ENCODE results near the gene PCDH1. TPM values are rescaled to one million over a fixed set of nuclear protein-coding genes. Genes with fewer than 3 reads are reported as not detected.
A peak's percentile ranks its signal among the peaks of the same experiment; 100 is the strongest.

Gene PCDH1
- total RNA-seq, 1 donor from 2014 or later, result 66.6 TPM

DNA sequence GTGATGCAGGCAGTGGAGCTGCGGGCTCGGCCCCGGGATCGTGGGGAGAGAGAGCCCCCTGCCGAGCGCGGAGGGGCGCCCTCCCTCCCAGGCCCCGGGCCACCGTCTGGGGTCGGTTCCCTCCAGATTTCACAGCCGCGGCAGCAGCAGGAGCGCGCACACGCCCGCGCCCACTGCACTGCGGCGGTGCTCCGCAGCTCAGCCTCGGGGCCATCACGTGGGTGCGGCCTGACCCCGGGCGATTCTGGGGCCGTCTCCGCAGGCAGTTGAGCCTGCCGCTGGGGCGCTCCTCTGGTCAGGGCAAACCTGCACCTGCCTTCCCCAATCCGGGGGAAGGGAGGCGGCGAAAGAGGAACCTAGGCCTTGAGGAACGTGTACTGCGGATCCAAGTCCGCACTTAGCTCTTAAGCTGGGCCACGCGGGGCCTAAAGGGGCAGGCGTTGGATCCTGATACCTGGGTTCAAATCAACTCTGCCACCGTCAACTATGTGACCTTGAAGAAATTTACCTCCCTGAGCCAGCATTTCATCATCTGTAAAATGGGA, 36.1 kb upstream of the PCDH1 start:
- TF ChIP-seq, protein P1, sequence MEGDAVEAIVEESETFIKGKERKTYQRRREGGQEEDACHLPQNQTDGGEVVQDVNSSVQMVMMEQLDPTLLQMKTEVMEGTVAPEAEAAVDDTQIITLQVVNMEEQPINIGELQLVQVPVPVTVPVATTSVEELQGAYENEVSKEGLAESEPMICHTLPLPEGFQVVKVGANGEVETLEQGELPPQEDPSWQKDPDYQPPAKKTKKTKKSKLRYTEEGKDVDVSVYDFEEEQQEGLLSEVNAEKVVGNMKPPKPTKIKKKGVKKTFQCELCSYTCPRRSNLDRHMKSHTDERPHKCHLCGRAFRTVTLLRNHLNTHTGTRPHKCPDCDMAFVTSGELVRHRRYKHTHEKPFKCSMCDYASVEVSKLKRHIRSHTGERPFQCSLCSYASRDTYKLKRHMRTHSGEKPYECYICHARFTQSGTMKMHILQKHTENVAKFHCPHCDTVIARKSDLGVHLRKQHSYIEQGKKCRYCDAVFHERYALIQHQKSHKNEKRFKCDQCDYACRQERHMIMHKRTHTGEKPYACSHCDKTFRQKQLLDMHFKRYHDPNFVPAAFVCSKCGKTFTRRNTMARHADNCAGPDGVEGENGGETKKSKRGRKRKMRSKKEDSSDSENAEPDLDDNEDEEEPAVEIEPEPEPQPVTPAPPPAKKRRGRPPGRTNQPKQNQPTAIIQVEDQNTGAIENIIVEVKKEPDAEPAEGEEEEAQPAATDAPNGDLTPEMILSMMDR (IDR thresholded peaks at IDR 0.05), result peak; percentile 40
- Histone ChIP-seq H3K27me3 (no peaks in the 10 kb centered on the region), H3K4me3 (peak overlapping the region; percentile 36), H3K4me1 (peaks cover 12% of the 10 kb centered on the region), H3K9me3 (no peaks in the 10 kb centered on the region), H3K27ac (no peak overlapping the region), H3K36me3 (no peaks in the 10 kb centered on the region)
- peak; percentile 92 for ATAC-seq
- peak; percentile 76 for DNase-seq
- intact Hi-C loops (cut with DNase I), result no loop called here

- H3K27ac ChIP-seq, result no peak overlapping the region
- TF ChIP-seq, protein P1 (IDR thresholded peaks at IDR 0.05), result no peak
- ATAC-seq, result no peak
- no peak for DNase-seq
- no peaks in the 10 kb centered on the region for H3K27me3 ChIP-seq
- H3K36me3 ChIP-seq, result no peaks in the 10 kb centered on the region
- H3K4me3 ChIP-seq, result peak overlapping the region; percentile 36
- intact Hi-C loops (cut with DNase I), result no loop called here
- H3K9me3 ChIP-seq, result no peaks in the 10 kb centered on the region
- H3K4me1 ChIP-seq, result peaks cover 12% of the 10 kb centered on the region
Observed at GRCh38 chr5:141913560-141914198, 35.5 kb upstream of the PCDH1 start.

DNA sequence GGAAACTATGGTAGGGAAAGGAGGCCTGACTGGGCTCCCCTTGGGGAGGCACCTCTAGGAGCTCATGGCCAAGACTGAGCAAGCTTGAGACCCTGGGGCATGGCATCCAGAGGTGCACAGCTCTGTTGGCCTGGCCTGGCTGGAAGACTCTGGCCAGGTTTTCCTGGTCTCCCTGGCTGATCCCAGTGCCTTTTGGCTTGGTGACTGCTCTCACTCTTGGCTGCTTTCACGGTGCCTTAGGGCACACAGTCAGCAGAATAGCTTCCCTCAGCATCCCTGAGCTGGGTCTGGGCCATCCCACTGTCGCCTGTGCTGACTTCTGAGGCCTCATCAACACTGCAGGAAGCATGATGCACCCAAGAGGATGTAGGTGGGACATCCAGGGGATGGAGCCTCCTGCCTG, 32.1 kb upstream of the PCDH1 start:
- intact Hi-C loops (cut with DNase I), result no loop called here
- no peak overlapping the region for H3K27ac ChIP-seq
- H3K27me3 ChIP-seq, result no peaks in the 10 kb centered on the region
- TF ChIP-seq, protein P1 (IDR thresholded peaks at IDR 0.05), result no peak
- peaks cover 12% of the 10 kb centered on the region for H3K4me1 ChIP-seq
- H3K9me3 ChIP-seq, result no peaks in the 10 kb centered on the region
- DNase-seq (no peak), ATAC-seq (no peak)
- H3K36me3 ChIP-seq, result no peaks in the 10 kb centered on the region
- no peak overlapping the region for H3K4me3 ChIP-seq

- Histone ChIP-seq H3K4me1 (peaks cover 7% of the 10 kb centered on the region), H3K27ac (no peak overlapping the region), H3K27me3 (no peaks in the 10 kb centered on the region), H3K4me3 (no peak overlapping the region), H3K36me3 (no peaks in the 10 kb centered on the region), H3K9me3 (no peaks in the 10 kb centered on the region)
- ATAC-seq (no peak), DNase-seq (no peak)
- TF ChIP-seq, protein P1 (IDR thresholded peaks at IDR 0.05), result no peak
- intact Hi-C loops (cut with DNase I), result no loop called here
Observed at GRCh38 chr5:141909212-141909611, 31.0 kb upstream of the PCDH1 start.

DNA sequence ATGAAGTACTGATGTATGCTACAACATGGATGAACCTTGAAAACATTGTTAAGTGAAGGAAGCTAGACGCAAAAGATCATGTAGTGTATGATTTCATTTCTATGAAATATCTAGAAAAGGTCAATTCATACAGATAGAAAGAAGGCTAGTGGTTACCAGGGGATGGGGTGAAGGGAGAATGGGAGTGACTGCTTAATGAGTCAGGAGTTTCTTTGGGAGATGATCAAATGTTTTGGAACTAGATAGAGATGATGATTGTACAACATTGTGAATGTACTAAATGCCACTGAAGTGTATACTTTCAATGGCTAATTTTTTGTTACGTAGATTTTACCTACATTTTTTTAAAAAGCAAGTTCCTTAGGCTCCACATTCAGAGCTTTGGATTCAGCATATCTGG, 30.6 kb upstream of the PCDH1 start:
- Histone ChIP-seq H3K4me3 (no peak overlapping the region), H3K9me3 (no peaks in the 10 kb centered on the region), H3K27me3 (no peaks in the 10 kb centered on the region), H3K4me1 (peaks cover 3% of the 10 kb centered on the region), H3K27ac (no peak overlapping the region), H3K36me3 (no peaks in the 10 kb centered on the region)
- TF ChIP-seq, protein P1 (IDR thresholded peaks at IDR 0.05), result no peak
- ATAC-seq (no peak), DNase-seq (no peak)
- intact Hi-C loops (cut with DNase I), result no loop called here

Data from upper lobe of right lung (tissue), 1 donor.